Epithelial cell of esophagus (primary cell): ENCODE results near the gene GSTM5.

ENCODE experiments used
- DNase-seq: peaks from one replicate; pipeline ENCODE4 v3.0.0; 2010; ENCODE audit warnings: low read depth
- H3K4me3 ChIP-seq: 2 replicates; pipeline ENCODE4 v1.5.1; 2011; ENCODE audit warnings: mild to moderate bottlenecking, low read length, control low read depth
- TF ChIP-seq, protein P1 (sequence below): IDR thresholded peaks from 2 replicates; pipeline ENCODE4 v1.5.1; 2011; ENCODE audit warnings: low read depth, mild to moderate bottlenecking, low read length, control low read depth, inconsistent platforms; ENCODE audit not compliant: insufficient read depth; ENCODE audit errors: missing control alignments

GSTM5 gene

DNA sequence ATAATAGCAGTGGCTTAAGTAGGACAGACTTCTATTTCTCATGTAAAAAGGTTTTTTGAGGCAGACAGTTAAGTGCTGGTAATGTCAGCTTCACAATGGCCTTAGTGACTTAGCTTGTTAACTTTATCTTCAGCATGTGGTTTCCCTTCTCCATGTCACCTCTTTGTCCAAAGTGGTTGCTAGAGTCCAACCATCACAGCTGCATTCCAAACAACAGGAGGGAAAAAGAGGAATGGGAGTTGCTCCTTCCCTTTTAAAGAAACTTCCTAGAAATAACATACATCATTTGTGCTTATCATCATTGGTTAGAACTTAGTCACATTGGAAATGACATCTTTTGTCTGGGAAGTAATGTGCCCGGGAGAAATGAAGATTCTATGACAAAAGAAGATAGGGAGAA lies 9.9 kb downstream of the GSTM5 start:
- H3K4me3 ChIP-seq, result no peak overlapping the region
- no peak for DNase-seq
- TF ChIP-seq, protein P1, sequence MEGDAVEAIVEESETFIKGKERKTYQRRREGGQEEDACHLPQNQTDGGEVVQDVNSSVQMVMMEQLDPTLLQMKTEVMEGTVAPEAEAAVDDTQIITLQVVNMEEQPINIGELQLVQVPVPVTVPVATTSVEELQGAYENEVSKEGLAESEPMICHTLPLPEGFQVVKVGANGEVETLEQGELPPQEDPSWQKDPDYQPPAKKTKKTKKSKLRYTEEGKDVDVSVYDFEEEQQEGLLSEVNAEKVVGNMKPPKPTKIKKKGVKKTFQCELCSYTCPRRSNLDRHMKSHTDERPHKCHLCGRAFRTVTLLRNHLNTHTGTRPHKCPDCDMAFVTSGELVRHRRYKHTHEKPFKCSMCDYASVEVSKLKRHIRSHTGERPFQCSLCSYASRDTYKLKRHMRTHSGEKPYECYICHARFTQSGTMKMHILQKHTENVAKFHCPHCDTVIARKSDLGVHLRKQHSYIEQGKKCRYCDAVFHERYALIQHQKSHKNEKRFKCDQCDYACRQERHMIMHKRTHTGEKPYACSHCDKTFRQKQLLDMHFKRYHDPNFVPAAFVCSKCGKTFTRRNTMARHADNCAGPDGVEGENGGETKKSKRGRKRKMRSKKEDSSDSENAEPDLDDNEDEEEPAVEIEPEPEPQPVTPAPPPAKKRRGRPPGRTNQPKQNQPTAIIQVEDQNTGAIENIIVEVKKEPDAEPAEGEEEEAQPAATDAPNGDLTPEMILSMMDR, result no peak

DNA sequence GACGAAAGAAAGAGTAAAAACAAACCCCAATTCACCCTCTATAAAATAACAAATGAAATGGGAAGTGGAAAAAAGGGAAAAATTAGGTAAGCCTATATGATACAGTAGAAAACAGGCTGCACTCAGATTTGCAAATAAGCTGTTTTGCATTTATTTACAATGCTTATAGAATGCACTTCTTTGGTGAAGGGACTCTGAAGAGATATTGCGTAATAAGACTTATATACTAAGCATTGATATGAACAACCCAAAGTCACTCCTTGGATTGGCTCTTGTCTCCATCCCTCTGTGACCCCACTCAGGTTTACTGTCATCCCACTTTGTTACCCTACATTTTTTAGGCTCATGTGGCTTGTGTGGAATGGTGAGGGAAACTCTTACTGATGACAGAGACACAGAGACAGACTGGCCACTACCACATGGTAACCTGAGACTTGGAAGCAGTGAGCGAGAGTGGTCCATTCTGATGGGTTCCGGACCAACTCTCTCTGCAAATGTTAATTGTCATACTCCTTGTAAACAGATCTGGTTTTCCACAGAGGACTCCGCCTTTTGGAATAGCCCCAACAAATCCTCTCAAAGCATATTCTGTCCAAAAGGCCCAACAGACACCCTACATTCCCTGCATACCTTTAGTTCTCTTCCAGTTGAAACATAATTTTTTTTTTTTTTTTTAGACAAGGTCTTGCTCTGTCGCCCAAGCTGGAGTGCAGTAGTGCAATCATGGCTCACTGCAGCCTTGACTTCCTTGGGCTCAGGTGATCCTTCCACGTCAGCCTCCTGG lies 11.0 kb downstream of the GSTM5 start:
- TF ChIP-seq, protein P1, result no peak
- no peak for DNase-seq
- H3K4me3 ChIP-seq, result no peak overlapping the region

GRCh38 chr1:109724933-109725332 lies 12.9 kb downstream of the GSTM5 start:
- no peak overlapping the region for H3K4me3 ChIP-seq
- TF ChIP-seq, protein P1, result no peak
- no peak for DNase-seq

DNA sequence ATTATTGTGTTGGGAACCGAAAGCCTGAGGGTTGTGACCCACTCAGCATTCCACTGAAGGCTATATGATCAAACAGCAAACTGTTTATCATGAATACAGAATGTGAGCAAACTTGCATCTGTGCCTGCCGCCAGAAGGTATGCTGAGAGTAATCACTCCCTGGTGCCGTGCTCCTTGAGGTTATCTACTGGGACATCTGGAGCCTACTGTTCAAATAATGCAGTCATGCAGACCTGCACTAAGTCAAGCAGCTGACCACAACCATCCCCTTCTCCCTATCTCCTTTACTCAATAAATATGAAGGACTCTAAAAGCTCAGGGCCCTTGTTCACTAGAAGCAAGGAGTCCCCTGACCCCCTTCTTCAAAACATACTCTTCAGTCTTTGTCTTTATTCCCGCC lies 13.5 kb downstream of the GSTM5 start:
- TF ChIP-seq, protein P1, result no peak
- no peak overlapping the region for H3K4me3 ChIP-seq
- DNase-seq, result no peak

DNA sequence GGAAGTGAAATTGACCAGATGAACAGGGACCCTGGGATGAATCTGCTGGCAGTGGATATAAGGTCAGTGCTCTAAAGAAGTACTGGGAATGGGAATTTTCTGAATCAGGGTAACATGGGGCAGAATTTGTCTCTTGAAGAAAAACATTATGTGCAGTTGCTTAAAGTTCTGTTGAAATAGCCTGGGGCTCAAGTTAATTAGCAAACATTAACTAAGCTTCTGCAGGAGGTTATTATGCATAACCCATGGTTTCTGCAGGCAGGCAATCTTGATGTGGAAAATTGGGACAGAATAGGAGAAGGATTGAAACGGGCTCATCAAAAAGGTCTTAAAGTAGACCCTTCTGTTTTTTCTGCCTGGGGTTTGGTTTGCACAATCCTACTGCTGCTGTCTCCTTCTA lies 14.0 kb downstream of the GSTM5 start:
- no peak for DNase-seq
- TF ChIP-seq, protein P1, result no peak
- H3K4me3 ChIP-seq, result no peak overlapping the region

DNA sequence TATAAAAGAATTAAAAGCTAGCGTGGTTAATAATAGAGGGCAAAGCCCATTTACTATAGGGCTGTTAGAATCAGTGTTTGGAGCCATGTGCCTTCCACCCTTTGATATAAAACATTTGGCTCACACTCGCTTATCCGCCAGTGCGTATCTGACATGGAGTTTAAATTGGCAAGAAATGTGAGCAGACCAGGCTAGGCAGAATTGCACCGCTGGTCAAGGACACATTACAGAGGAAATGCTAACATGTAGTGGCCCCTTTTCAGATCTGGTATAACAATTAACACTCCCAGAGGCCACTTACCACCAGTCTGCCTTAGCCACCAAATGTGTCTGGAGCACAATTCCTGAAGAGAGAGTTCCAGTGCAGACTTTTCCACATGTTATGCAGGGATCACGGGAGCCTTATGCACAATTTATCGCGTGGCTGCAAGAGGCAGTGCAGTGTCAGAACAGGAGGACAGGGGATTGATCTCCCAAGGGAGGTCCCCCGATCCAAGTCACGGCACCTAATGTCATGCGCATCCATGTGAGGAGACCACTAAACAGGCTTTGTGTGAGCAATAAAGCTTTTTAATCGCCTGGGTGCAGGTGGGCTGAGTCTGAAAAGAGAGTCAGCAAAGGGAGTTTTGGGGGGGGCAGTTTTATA lies 14.8 kb downstream of the GSTM5 start:
- TF ChIP-seq, protein P1, result no peak
- DNase-seq, result no peak
- H3K4me3 ChIP-seq, result no peak overlapping the region

DNA sequence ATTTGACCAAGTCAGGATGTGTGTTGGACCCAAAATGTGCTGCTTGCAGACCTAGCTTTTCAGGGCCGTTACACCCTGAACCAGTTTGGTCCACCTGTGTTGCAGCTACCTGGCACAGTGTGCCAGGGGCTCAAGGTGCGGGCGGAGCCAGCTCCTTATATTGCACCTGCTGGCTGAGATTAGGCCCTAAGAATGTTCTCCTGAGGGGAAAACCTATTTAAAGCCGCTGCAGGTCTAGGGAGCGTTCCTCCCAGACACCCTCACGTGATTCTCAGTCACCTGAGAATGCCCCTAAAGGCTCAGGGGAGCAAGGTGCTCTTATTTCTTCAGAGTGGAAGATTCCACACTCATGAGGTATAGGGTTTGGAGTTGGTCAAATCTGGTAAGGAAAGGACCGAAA lies 16.8 kb downstream of the GSTM5 start:
- no peak for DNase-seq
- no peak overlapping the region for H3K4me3 ChIP-seq
- TF ChIP-seq, protein P1, result no peak
